Measurements from ENCODE around the gene BBLN.
"Not testable (repeated sequence)": the region's sequence is repeated elsewhere in the genome, so short reads cannot be mapped to it uniquely, and the experiment has no call there.

The BBLN gene

GRCh38 chr9:128128836-128129590 lies 31.1 kb upstream of the BBLN start:
- peak overlapping the region; percentile 85 for H3K14ac ChIP-seq (ENCODE audit: low read length)
- no CpG with 5 or more reads among the region's 29 CpGs for WGBS (ENCODE audit: extremely low coverage, insufficient coverage, insufficient read length)
- H3K27me3 ChIP-seq (ENCODE audit: insufficient read depth, low read length), result no peaks in the 10 kb centered on the region
- H3K79me2 ChIP-seq (ENCODE audit: control insufficient read depth, insufficient read depth, low read length, poor library complexity), result peaks cover 14% of the 10 kb centered on the region
- peak overlapping the region; percentile 80 for H4K12ac ChIP-seq (ENCODE audit: low read depth, low read length)
- DNase-seq, result no peak
- H2BK120ac ChIP-seq (ENCODE audit: insufficient read depth, low read length, poor library complexity), result no peak overlapping the region
- peaks cover 5 to 13% of the 10 kb centered on the region in 2 experiments for H3K4me1 ChIP-seq (ENCODE audit: control insufficient read depth in 1 of 2, insufficient read depth in 2 of 2, low read length in 2 of 2)
- H3K4me2 ChIP-seq (ENCODE audit: low read length), result peak overlapping the region; percentile 84
- H3K79me1 ChIP-seq (ENCODE audit: low read length), result peaks cover 16% of the 10 kb centered on the region
- H2BK5ac ChIP-seq (ENCODE audit: low read depth, low read length, poor library complexity), result no peak overlapping the region
- H3K36me3 ChIP-seq (ENCODE audit: control insufficient read depth in 1 of 2, insufficient read depth in 2 of 2, low read length in 2 of 2), result peaks cover 6 to 10% of the 10 kb centered on the region in 2 experiments
- H3K4me3 ChIP-seq (ENCODE audit: low read depth, low read length), result peak overlapping the region; percentile 88
- H2AFZ ChIP-seq (ENCODE audit: insufficient read depth, low read length, poor library complexity), result peak overlapping the region; percentile 93
- H2BK12ac ChIP-seq (ENCODE audit: low read length), result no peak overlapping the region
- H4K8ac ChIP-seq (ENCODE audit: low read depth, low read length), result peak overlapping the region; percentile 91
- H2AK5ac ChIP-seq (ENCODE audit: low read length), result no peak overlapping the region
- H3K18ac ChIP-seq (ENCODE audit: low read length), result peak overlapping the region; percentile 97
- H3K9ac ChIP-seq (ENCODE audit: low read length), result no peak overlapping the region
- peak overlapping the region; percentile 64 for H4K91ac ChIP-seq (ENCODE audit: low read depth, low read length)
- H3K27ac ChIP-seq (ENCODE audit: low read depth, low read length), result no peak overlapping the region
- H3K4ac ChIP-seq (ENCODE audit: low read depth, low read length), result no peak overlapping the region
- H3K23ac ChIP-seq (ENCODE audit: low read length), result no peak overlapping the region
- peaks cover 6% of the 10 kb centered on the region for H3K9me3 ChIP-seq (ENCODE audit: insufficient read depth, low read depth, low read length)

- not testable (repeated sequence) for H3K9ac ChIP-seq (ENCODE audit: low read length); H3K4ac ChIP-seq (ENCODE audit: low read depth, low read length); H3K36me3 ChIP-seq (ENCODE audit: control insufficient read depth in 1 of 2, insufficient read depth in 2 of 2, low read length in 2 of 2); H3K14ac ChIP-seq (ENCODE audit: low read length); H3K18ac ChIP-seq (ENCODE audit: low read length); DNase-seq; H3K27ac ChIP-seq (ENCODE audit: low read depth, low read length); H2AK5ac ChIP-seq (ENCODE audit: low read length); H2BK5ac ChIP-seq (ENCODE audit: low read depth, low read length, poor library complexity); H3K23ac ChIP-seq (ENCODE audit: low read length); H3K9me3 ChIP-seq (ENCODE audit: insufficient read depth, low read depth, low read length); H2BK120ac ChIP-seq (ENCODE audit: insufficient read depth, low read length, poor library complexity); H4K8ac ChIP-seq (ENCODE audit: low read depth, low read length); H2BK12ac ChIP-seq (ENCODE audit: low read length); H4K91ac ChIP-seq (ENCODE audit: low read depth, low read length); H4K12ac ChIP-seq (ENCODE audit: low read depth, low read length); H3K4me2 ChIP-seq (ENCODE audit: low read length); H2AFZ ChIP-seq (ENCODE audit: insufficient read depth, low read length, poor library complexity); H3K4me3 ChIP-seq (ENCODE audit: low read depth, low read length); H3K27me3 ChIP-seq (ENCODE audit: insufficient read depth, low read length)
- no CpG with 5 or more reads among the region's 12 CpGs for WGBS (ENCODE audit: extremely low coverage, insufficient coverage, insufficient read length)
- Histone ChIP-seq H3K79me2 (ENCODE audit: control insufficient read depth, insufficient read depth, low read length, poor library complexity) (peaks cover 14% of the 10 kb centered on the region), H3K4me1 (ENCODE audit: control insufficient read depth in 1 of 2, insufficient read depth in 2 of 2, low read length in 2 of 2) (peaks cover 5 to 13% of the 10 kb centered on the region in 2 experiments), H3K79me1 (ENCODE audit: low read length) (peaks cover 16% of the 10 kb centered on the region)
Observed at GRCh38 chr9:128129976-128130590, 30.0 kb upstream of the BBLN start.

- not testable (repeated sequence) for H3K23ac ChIP-seq (ENCODE audit: low read length); H3K4ac ChIP-seq (ENCODE audit: low read depth, low read length); H2AFZ ChIP-seq (ENCODE audit: insufficient read depth, low read length, poor library complexity); H3K9me3 ChIP-seq (ENCODE audit: insufficient read depth, low read depth, low read length); H3K4me3 ChIP-seq (ENCODE audit: low read depth, low read length); H3K9ac ChIP-seq (ENCODE audit: low read length); H2AK5ac ChIP-seq (ENCODE audit: low read length); H2BK12ac ChIP-seq (ENCODE audit: low read length); H4K91ac ChIP-seq (ENCODE audit: low read depth, low read length); H4K8ac ChIP-seq (ENCODE audit: low read depth, low read length); H4K12ac ChIP-seq (ENCODE audit: low read depth, low read length); H3K36me3 ChIP-seq (ENCODE audit: control insufficient read depth in 1 of 2, insufficient read depth in 2 of 2, low read length in 2 of 2); DNase-seq; H2BK5ac ChIP-seq (ENCODE audit: low read depth, low read length, poor library complexity); H3K27ac ChIP-seq (ENCODE audit: low read depth, low read length); H3K14ac ChIP-seq (ENCODE audit: low read length); H3K27me3 ChIP-seq (ENCODE audit: insufficient read depth, low read length); H3K18ac ChIP-seq (ENCODE audit: low read length); H2BK120ac ChIP-seq (ENCODE audit: insufficient read depth, low read length, poor library complexity); H3K4me2 ChIP-seq (ENCODE audit: low read length)
- WGBS (ENCODE audit: extremely low coverage, insufficient coverage, insufficient read length), result no CpG with 5 or more reads among the region's 7 CpGs
- peaks cover 14% of the 10 kb centered on the region for H3K79me2 ChIP-seq (ENCODE audit: control insufficient read depth, insufficient read depth, low read length, poor library complexity)
- H3K4me1 ChIP-seq (ENCODE audit: control insufficient read depth in 1 of 2, insufficient read depth in 2 of 2, low read length in 2 of 2), result peaks cover 5 to 12% of the 10 kb centered on the region in 2 experiments
- peaks cover 16% of the 10 kb centered on the region for H3K79me1 ChIP-seq (ENCODE audit: low read length)
Observed at GRCh38 chr9:128130651-128131050, 29.4 kb upstream of the BBLN start.

- not testable (repeated sequence) for H3K14ac ChIP-seq (ENCODE audit: low read length); DNase-seq; H4K8ac ChIP-seq (ENCODE audit: low read depth, low read length); H4K91ac ChIP-seq (ENCODE audit: low read depth, low read length); H3K36me3 ChIP-seq (ENCODE audit: control insufficient read depth in 1 of 2, insufficient read depth in 2 of 2, low read length in 2 of 2); H3K9ac ChIP-seq (ENCODE audit: low read length); H2BK5ac ChIP-seq (ENCODE audit: low read depth, low read length, poor library complexity); H2AK5ac ChIP-seq (ENCODE audit: low read length); H3K27ac ChIP-seq (ENCODE audit: low read depth, low read length); H3K4ac ChIP-seq (ENCODE audit: low read depth, low read length); H3K23ac ChIP-seq (ENCODE audit: low read length); H3K4me2 ChIP-seq (ENCODE audit: low read length); H3K18ac ChIP-seq (ENCODE audit: low read length); H3K4me3 ChIP-seq (ENCODE audit: low read depth, low read length); H2BK120ac ChIP-seq (ENCODE audit: insufficient read depth, low read length, poor library complexity); H2BK12ac ChIP-seq (ENCODE audit: low read length); H2AFZ ChIP-seq (ENCODE audit: insufficient read depth, low read length, poor library complexity); H3K9me3 ChIP-seq (ENCODE audit: insufficient read depth, low read depth, low read length); H3K4me1 ChIP-seq (ENCODE audit: control insufficient read depth in 1 of 2, insufficient read depth in 2 of 2, low read length in 2 of 2); H3K27me3 ChIP-seq (ENCODE audit: insufficient read depth, low read length); H4K12ac ChIP-seq (ENCODE audit: low read depth, low read length)
- no CpG with 5 or more reads among the region's 8 CpGs for WGBS (ENCODE audit: extremely low coverage, insufficient coverage, insufficient read length)
- Histone ChIP-seq H3K79me2 (ENCODE audit: control insufficient read depth, insufficient read depth, low read length, poor library complexity) (peaks cover 14% of the 10 kb centered on the region), H3K79me1 (ENCODE audit: low read length) (peaks cover 16% of the 10 kb centered on the region)
Observed at GRCh38 chr9:128131346-128131745, 28.7 kb upstream of the BBLN start.
